H1 (cell line): ENCODE results near the gene PID1. TPM values are rescaled to one million over a fixed set of nuclear protein-coding genes. Genes with fewer than 3 reads are reported as not detected.

Experiments
- CTCF ChIA-PET: fragments of 300-600 bp; sonication (Branson Sonifier 250); formaldehyde crosslinking; loops from one replicate; lab custom pipeline; 2021; ENCODE audit not compliant: partially characterized antibody; lab: Charles Lee
- POLR2A ChIA-PET: fragments of 300-600 bp; sonication (Branson Sonifier 250); formaldehyde crosslinking; loops from one replicate; lab custom pipeline; 2021; ENCODE audit warnings: inconsistent platforms; ENCODE audit not compliant: partially characterized antibody; lab: Charles Lee
- DNase-seq, 2 experiments: peaks; one replicate each; pipeline versions ENCODE4 v3.0.0 to v3.0.0-alpha.2; 2010 to 2022; ENCODE audit warnings: low spot score in 2 of 2, low read depth in 1 of 2, mixed read lengths in 1 of 2
- FAIRE-seq: peaks from 2 replicates; lab custom pipeline; 2011; peaks lifted over from hg19 to GRCh38; lab: Jason Lieb, UNC
- H2AFZ ChIP-seq: 2 replicates; pipeline ENCODE4 v1.8.1; 2012; ENCODE audit warnings: low read length, inconsistent platforms
- H2AK5ac ChIP-seq: 2 replicates; pipeline ENCODE4 v1.6.1; 2013; ENCODE audit warnings: low read depth, low read length
- H2BK120ac ChIP-seq: replicated peaks from 2 replicates; pipeline ENCODE3; 2013; ENCODE audit warnings: low read depth, low read length, inconsistent platforms
- H2BK12ac ChIP-seq: 2 replicates; pipeline ENCODE4 v1.6.1; 2013; ENCODE audit warnings: low read depth, low read length
- H2BK15ac ChIP-seq: 2 replicates; pipeline ENCODE4 v1.6.1; 2013; ENCODE audit warnings: low read length
- H2BK20ac ChIP-seq: 2 replicates; pipeline ENCODE4 v1.6.1; 2013; ENCODE audit warnings: low read length
- H2BK5ac ChIP-seq: 2 replicates; pipeline ENCODE4 v1.6.1; 2013; ENCODE audit warnings: low read depth, low read length
- H3K14ac ChIP-seq: 2 replicates; pipeline ENCODE4 v1.6.1; 2013; ENCODE audit warnings: inconsistent platforms; ENCODE audit not compliant: insufficient read length
- H3K18ac ChIP-seq: 2 replicates; pipeline ENCODE4 v1.6.1; 2013; ENCODE audit warnings: low read length; ENCODE audit errors: extremely low read depth
- H3K23ac ChIP-seq: 2 replicates; pipeline ENCODE4 v1.6.1; 2013; ENCODE audit warnings: inconsistent platforms; ENCODE audit not compliant: insufficient read length
- H3K23me2 ChIP-seq: 2 replicates; pipeline ENCODE4 v1.6.1; 2013; ENCODE audit warnings: low read depth, low read length
- H3K27ac ChIP-seq: 2 replicates; pipeline ENCODE4 v1.6.1; 2011; ENCODE audit warnings: low read depth, low read length, inconsistent platforms
- H3K27me3 ChIP-seq, 4 experiments: replicated peaks in 1 of 4; 1 replicate in 1 of 4; 2 replicates in 3 of 4; pipeline versions ENCODE4 v1.6.1 to v1.8.1; 2011 to 2013; ENCODE audit warnings: low read length in 3 of 4, mild to moderate bottlenecking in 3 of 4, inconsistent platforms in 2 of 4, mixed read lengths in 2 of 4, moderate library complexity in 1 of 4; ENCODE audit not compliant: control insufficient read depth in 3 of 4, insufficient read depth in 3 of 4; ENCODE audit errors: extremely low read depth in 1 of 4
- H3K36me3 ChIP-seq, 4 experiments: 2 replicates each; pipeline versions ENCODE4 v1.6.1 to v1.8.1; 2011 to 2013; ENCODE audit warnings: mild to moderate bottlenecking in 4 of 4, low read length in 3 of 4, moderate library complexity in 2 of 4, control low read depth in 1 of 4, inconsistent platforms in 1 of 4; ENCODE audit not compliant: insufficient read depth in 4 of 4, control insufficient read depth in 2 of 4
- H3K4ac ChIP-seq: replicated peaks from 2 replicates; pipeline ENCODE3; 2013; ENCODE audit warnings: low read length, low read depth, mixed read lengths, inconsistent platforms; ENCODE audit not compliant: insufficient read length
- H3K4me1 ChIP-seq, 4 experiments: replicated peaks in 1 of 4; 1 replicate in 1 of 4; 2 replicates in 3 of 4; pipeline versions ENCODE4 v1.6.1 to v1.8.1; 2011 to 2013; ENCODE audit warnings: low read length in 3 of 4, inconsistent platforms in 2 of 4, mixed read lengths in 1 of 4; ENCODE audit not compliant: insufficient read depth in 4 of 4, control insufficient read depth in 3 of 4
- H3K4me2 ChIP-seq, 2 experiments: 2 replicates each; pipeline versions ENCODE4 v1.6.1 to v1.8.1; 2011 to 2013; ENCODE audit warnings: low read depth in 2 of 2, low read length in 2 of 2, control low read depth in 1 of 2, inconsistent platforms in 1 of 2, mild to moderate bottlenecking in 1 of 2; ENCODE audit not compliant: insufficient read depth in 1 of 2
- H3K4me3 ChIP-seq, 4 experiments: fragments of 200-600, 300-600 bp in 1 of 4; sonication (generic), shearing (Covaris generic), sonication (Bioruptor Twin) in 1 of 4; 2 replicates each; pipeline versions ENCODE4 v1.5.1 to v1.8.1; 2011 to 2016; ENCODE audit warnings: low read length in 4 of 4, low read depth in 3 of 4, control low read depth in 2 of 4, inconsistent platforms in 2 of 4, mild to moderate bottlenecking in 2 of 4, mixed read lengths in 1 of 4, moderate library complexity in 1 of 4; ENCODE audit not compliant: insufficient read depth in 2 of 4; ENCODE audit errors: extremely low read depth in 1 of 4
- H3K56ac ChIP-seq: replicated peaks from 2 replicates; pipeline ENCODE3; 2013; ENCODE audit warnings: low read depth, mild to moderate bottlenecking, mixed read lengths, low read length, inconsistent platforms; ENCODE audit not compliant: insufficient read length
- H3K79me1 ChIP-seq: 2 replicates; pipeline ENCODE4 v1.6.1; 2013; ENCODE audit warnings: low read depth, low read length, control low read depth
- H3K79me2 ChIP-seq, 2 experiments: 2 replicates each; pipeline versions ENCODE4 v1.6.1 to v1.8.1; 2012 to 2013; ENCODE audit warnings: low read length in 2 of 2, mild to moderate bottlenecking in 2 of 2, inconsistent platforms in 1 of 2; ENCODE audit not compliant: insufficient read depth in 2 of 2, control insufficient read depth in 1 of 2
- H3K9ac ChIP-seq, 4 experiments: replicated peaks in 1 of 4; 1 replicate in 1 of 4; 2 replicates in 3 of 4; pipeline versions ENCODE4 v1.6.1 to v1.8.1; 2011 to 2013; ENCODE audit warnings: low read depth in 3 of 4, low read length in 3 of 4, control low read depth in 2 of 4, mild to moderate bottlenecking in 2 of 4, moderate library complexity in 2 of 4, inconsistent platforms in 1 of 4; ENCODE audit errors: extremely low read depth in 1 of 4
- H3K9me3 ChIP-seq, 2 experiments: 2 replicates each; pipeline versions ENCODE4 v1.6.1 to v1.8.1; 2012 to 2013; ENCODE audit warnings: mild to moderate bottlenecking in 2 of 2, moderate library complexity in 2 of 2, control low read depth in 1 of 2, inconsistent platforms in 1 of 2, low read depth in 1 of 2, low read length in 1 of 2, mixed read lengths in 1 of 2; ENCODE audit not compliant: insufficient read depth in 2 of 2
- H4K20me1 ChIP-seq, 2 experiments: replicated peaks in 1 of 2; 2 replicates each; pipeline versions ENCODE3 to v1.8.1; 2011 to 2013; ENCODE audit warnings: inconsistent platforms in 2 of 2, low read length in 2 of 2, mild to moderate bottlenecking in 1 of 2; ENCODE audit not compliant: insufficient read depth in 2 of 2, control insufficient read depth in 1 of 2
- H4K5ac ChIP-seq: 2 replicates; pipeline ENCODE4 v1.6.1; 2013; ENCODE audit warnings: low read length, low read depth, mixed read lengths, inconsistent platforms; ENCODE audit not compliant: insufficient read length
- H4K8ac ChIP-seq: 2 replicates; pipeline ENCODE4 v1.8.0; 2013; ENCODE audit warnings: mild to moderate bottlenecking, moderate library complexity, low read length, inconsistent platforms; ENCODE audit not compliant: insufficient read depth; ENCODE audit errors: extremely low read depth
- H4K91ac ChIP-seq: replicated peaks from 2 replicates; pipeline ENCODE3; 2013; ENCODE audit warnings: low read length, mixed read lengths, inconsistent platforms; ENCODE audit not compliant: insufficient read length
- HDAC6 ChIP-seq: IDR thresholded peaks from one replicate; pipeline ENCODE4 v1.7.1; 2012; ENCODE audit warnings: low read depth, mild to moderate bottlenecking, inconsistent platforms, low read length, moderate library complexity
- KDM5A ChIP-seq: fragments of 200-600 bp; IDR thresholded peaks from 2 replicates; pipeline ENCODE4 v1.7.1; 2012; ENCODE audit warnings: mild to moderate bottlenecking, low read length, inconsistent platforms, mixed read lengths
- TAF7 ChIP-seq: optimal IDR thresholded peaks from 2 replicates; pipeline ENCODE3; 2011; ENCODE audit warnings: low read depth, mild to moderate bottlenecking, inconsistent platforms, low read length, moderate library complexity, borderline replicate concordance
- polyA plus RNA-seq, 7 experiments: library from polyadenylated mRNA; depleted of rRNA in 3 of 7; stranded (reverse) in 5 of 7; unstranded in 2 of 7; fragments of >200 nt in 5 of 7; fragments of 200-250 nt in 2 of 7; gene quantifications; 1 replicate in 5 of 7; 2 replicates in 1 of 7; 4 replicates in 1 of 7; pipeline versions ENCODE4 v1.2.1 to v1.2.3, GENCODE V29; 2011 to 2013; ENCODE audit warnings: missing spikeins in 2 of 7, mixed read lengths in 2 of 7
- total RNA-seq: library from RNA; stranded (reverse); fragmentation: NEBNext Ultra II Directional; extraction: Animal tissue kit (Norgen Biotek cat#: 25700); gene quantifications from 2 replicates; pipeline ENCODE4 v1.2.1, GENCODE V29; 2021

The PID1 gene
- total and polyA plus RNA-seq, 2 of the 8 experiments (the other 6 are each of a cell fraction or from before 2014, with no cell fraction given) = 1.5 to 3.3 TPM

DNA sequence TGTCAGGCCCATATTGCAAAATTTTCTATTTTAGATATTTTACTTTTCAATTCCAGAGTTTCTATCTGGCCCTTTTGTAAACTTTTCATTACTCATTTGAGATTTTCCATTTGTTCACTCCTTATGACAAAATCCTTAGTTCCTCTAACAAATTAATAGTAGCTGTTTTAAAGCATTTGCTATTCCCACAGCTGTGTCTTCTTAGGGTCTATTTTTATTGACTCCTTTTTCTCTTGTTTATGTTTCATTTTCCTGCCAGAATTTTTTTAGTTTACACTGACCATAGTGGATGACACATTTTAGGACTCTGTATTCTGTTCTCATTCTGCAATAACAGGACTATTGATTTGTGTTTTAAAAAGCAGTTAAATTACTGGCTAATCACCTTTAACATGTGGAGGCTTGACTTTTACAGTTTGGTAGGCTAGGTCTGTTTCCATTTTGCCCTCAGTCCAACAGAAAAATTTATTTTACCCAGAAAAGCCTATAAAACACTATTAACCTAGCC lies 30.0 kb downstream of the PID1 start:
- Histone ChIP-seq H4K5ac (no peak overlapping the region), H3K56ac (no peak overlapping the region), H3K4ac (no peak overlapping the region), H2BK5ac (no peak overlapping the region), H3K23ac (no peak overlapping the region), H2BK120ac (no peak overlapping the region), H3K23me2 (no peaks in the 10 kb centered on the region), H4K20me1 (no peaks in the 10 kb centered on the region), H3K9ac (no peak overlapping the region), H3K4me1 (peaks cover 0 to 4% (median 0%) of the 10 kb centered on the region in 4 experiments; a peak in 1 of 7 replicates), H3K79me2 (no peaks in the 10 kb centered on the region), H2BK15ac (no peak overlapping the region), H3K4me3 (no peak overlapping the region), H2BK20ac (no peak overlapping the region), H2BK12ac (no peak overlapping the region), H4K91ac (no peak overlapping the region), H3K27me3 (no peaks in the 10 kb centered on the region), H3K14ac (no peak overlapping the region), H3K4me2 (no peak overlapping the region), H3K36me3 (no peaks in the 10 kb centered on the region; a peak in 1 of 8 replicates), H3K27ac (no peak overlapping the region), H3K79me1 (no peaks in the 10 kb centered on the region), H3K9me3 (peaks cover 4 to 6% of the 10 kb centered on the region in 2 experiments; a peak in 2 of 4 replicates), H4K8ac (no peak overlapping the region), H2AK5ac (no peak overlapping the region), H3K18ac (no peak overlapping the region), H2AFZ (no peak overlapping the region)
- FAIRE-seq (no peak), DNase-seq (no peak)
- no peak for TF ChIP-seq TAF7
- no peak for TF ChIP-seq KDM5A
- no peak for TF ChIP-seq HDAC6
- ChIA-PET POLR2A (no interaction called here), CTCF (interaction anchor here (1.3 to 1.5 kb wide), 2 partner anchors 11 to 30 kb away, joined by 3 read pairs; partner anchors contain the start of gene PID1)
